Activated T-helper 1 cell treated with Interleukin-2 at 50 U/mL for 16 hours (primary cell): Measurements from ENCODE around the gene CALHM4.

Experiments
- DNase-seq: peaks from one replicate; pipeline ENCODE4 v3.0.0-alpha.2; 2020; ENCODE audit warnings: low read depth

Gene CALHM4

DNA sequence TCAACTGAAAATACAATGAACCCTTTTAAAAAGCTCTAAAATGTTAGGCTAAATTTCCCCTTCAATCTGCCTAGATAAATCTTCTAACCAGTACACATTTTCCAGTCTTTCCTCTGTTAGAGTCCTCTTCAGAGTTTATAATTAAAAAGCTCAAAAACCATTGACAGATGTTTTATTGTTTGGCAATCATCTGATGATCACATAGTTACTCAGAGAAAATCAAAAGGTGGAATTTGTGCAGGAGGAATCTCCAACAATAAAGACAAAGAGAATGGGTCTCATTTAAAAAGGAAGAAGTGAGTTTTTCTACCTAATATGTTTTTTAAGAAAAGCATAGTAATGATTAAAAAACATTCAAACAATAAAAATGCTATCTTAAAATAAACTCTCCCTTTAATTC lies 11.1 kb upstream of the CALHM4 start:
- DNase-seq = no peak

DNA sequence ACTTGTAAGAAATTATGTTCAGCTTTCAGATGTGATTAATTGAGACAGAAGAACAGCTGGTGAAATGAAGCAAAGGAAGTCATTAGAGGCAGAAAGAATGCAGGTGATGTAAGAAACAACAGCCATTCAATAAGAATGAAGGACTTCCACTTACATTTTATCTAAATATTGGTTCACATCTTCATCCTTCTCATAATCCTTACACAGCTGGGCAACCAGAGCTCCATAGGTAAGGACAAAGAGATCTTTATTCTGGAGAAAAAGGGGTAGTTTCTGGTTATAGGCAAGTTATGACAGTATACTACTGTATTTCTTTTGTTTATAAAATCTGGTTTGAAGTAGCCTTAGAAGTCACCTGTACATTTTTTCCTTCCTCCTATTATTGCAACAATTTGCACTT lies 10.4 kb upstream of the CALHM4 start:
- DNase-seq = no peak

DNA sequence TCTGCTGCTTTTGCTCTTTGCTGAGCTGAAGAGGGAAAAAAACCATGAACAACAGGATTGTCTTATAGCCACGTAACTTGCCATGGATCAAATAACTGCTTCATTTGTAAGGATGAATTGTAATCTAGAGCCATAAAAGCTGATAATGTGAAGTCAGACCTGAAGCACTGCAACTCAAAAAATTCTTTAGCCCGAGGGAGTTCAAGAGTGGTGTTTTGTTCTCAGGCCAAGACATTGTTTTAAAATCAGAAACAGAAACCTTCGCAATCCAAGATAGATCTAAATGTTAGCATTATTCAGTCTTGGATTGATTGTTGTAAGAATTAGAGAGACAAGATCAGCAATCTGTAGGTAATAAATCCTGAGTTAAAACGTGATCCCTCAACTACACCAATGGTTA lies 7.9 kb upstream of the CALHM4 start, which contains the start of gene TRAPPC3L:
TSS of gene TRAPPC3L (minus strand) at position 34 of the 400 bp plus-strand sequence. CDS start 170 bp downstream, outside the sequence.
- DNase-seq = no peak

GRCh38 chr6:116547358-116547757 lies 6.2 kb upstream of the CALHM4 start:
- no peak for DNase-seq

DNA sequence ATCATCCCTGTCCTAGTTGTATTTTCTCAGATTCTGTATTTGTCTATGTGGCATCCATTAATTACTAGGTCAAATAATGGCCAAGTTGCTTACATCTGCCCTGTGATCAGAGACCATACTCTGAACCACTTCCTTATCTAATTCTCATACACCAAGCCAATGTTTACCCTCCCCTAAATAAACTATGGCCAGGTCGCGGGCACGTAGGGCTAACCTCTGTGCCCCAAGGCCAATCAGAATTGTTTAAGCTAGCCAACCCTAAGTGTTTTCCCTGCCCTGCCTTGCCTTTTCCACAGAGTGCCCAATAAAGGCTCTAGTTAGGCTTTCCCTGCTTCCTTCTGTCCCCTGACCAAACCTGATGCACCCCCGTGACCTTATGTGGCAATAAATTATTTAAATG lies 2.8 kb upstream of the CALHM4 start:
- no peak for DNase-seq

DNA sequence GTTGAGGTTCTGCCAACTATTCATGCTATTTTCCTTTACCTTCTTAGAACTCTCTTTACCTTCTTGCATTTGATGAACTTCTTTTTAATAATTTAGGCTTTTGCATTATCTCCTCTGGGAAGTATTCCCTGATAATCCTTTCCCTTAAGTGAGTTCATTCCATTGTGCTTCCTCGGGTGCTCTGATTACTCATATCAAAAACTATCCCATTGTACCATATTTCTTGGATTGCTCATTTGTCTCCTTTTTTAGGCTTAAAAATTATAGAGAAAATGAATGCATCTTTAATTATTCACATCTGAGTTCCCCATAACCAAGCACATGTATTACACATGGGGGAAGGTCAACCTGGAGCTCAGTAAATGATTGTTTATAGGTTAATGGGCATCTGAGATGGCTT lies 2.5 kb downstream of the CALHM4 start:
- DNase-seq = no peak

DNA sequence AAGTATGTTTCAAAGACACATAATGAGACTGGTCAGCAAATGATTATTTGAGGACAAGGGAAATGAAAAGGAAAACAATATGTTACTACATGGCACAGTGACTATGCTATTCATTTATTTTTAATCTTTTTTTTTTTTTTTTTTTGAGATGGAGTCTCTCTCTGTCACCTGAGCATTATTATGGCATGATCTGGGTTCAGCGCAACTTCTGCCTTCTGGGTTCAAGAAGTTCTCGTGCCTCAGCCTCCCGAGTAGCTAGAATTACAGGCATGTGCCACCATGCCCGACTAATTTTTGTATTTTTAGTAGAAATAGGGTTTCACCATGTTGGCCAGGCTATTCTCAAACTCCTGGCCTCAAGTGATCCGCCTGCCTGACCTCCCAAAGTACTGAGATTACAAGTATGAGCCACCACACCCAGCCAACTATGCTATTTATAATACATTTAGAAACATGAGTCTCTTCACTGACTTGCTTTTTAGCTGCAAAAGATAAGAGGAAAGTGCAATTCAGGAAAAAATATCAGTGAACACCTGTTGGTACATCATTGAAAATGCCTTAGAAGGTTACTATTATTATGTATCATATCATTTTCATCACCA lies 3.4 kb downstream of the CALHM4 start:
- no peak for DNase-seq

DNA sequence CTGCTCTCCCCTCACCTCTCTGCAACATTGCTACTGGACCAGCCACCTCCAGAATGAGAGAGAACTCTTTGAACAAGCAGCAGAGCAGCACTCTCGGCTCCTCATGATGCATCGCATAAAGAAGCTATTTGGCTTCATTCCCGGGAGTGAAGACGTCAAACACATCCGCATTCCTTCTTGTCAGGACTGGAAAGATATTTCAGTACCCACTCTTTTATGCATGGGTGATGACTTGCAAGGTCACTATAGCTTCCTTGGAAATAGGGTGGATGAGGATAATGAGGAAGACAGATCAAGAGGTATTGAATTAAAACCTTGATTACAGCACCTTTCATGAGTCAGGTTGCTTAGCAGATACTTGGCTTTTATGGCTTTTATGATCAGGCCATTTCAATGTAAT lies 4.3 kb downstream of the CALHM4 start:
- DNase-seq = no peak

GRCh38 chr6:116560130-116560529 lies 6.6 kb downstream of the CALHM4 start:
- no peak for DNase-seq

DNA sequence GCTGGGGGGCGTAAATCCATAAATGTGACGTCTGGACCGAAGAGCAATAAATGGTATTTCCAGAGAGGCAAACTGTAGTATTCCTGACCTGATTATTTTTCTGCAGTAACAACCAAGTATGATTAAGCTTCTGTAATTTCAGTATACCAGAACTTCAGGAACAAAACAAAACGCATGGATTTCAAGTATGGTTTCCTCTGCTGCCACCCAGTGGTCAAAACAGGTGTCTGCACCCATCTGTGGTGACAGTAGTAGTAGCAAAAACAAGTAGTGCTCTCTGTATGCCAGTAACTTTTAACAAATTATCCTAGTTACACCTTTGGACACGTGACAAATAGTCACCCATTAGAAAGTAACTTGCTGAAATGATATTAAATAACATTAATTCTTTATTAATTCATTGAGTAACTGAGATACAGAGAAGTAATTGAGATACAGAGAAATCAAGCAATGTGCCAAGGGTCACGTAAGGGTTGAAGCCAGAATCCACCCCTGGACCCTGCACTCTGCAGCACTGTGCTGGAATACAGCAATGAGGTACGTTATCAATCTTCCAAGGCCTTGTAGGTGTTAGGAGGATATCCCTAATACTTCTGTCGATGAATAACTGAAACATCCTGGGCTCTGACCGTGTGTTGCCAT lies 7.9 kb downstream of the CALHM4 start:
- peak; percentile 44 for DNase-seq

- DNase-seq = no peak
Observed at GRCh38 chr6:116562019-116562403, 8.5 kb downstream of the CALHM4 start.

DNA sequence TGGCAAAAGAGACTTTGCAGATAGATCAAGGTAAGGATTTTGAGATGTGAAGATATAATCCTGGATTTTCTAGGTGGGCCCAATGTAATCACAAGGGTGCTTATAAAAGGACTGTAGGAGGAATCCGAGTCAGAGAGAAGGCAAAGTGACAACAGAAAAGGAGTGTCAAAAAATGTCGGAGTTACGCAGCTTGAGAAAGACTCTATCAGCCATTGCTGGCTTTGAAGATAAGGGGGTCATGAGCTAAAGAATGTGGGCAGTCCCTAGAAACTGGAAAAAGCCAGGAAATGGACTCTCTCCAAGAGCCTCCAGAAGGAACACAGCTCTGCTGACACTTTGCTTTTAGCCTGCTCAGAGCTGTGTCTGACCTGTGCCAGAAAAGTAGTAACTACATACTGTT lies 9.1 kb downstream of the CALHM4 start:
- no peak for DNase-seq

- no peak for DNase-seq
Observed at GRCh38 chr6:116563830-116564229, 10.3 kb downstream of the CALHM4 start.

DNA sequence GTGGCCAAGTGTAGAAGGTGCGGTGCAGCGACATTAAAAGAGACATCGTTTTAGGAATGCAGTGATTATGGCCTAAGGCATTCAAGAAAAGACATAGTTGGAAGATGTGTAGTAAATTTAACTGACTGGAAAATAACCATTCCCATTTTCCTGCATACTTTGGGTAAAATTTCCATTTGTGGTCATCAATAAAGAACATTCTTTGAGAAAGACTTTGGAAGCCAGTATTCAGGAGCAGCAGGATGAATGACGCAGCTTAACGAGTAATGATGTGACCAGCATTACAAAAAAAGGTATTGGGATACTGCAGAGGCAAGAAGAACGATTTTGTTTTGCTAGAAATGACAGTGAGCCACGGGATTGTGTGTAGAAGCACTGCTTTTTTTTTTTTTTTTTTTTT lies 10.8 kb downstream of the CALHM4 start:
- DNase-seq = no peak

DNA sequence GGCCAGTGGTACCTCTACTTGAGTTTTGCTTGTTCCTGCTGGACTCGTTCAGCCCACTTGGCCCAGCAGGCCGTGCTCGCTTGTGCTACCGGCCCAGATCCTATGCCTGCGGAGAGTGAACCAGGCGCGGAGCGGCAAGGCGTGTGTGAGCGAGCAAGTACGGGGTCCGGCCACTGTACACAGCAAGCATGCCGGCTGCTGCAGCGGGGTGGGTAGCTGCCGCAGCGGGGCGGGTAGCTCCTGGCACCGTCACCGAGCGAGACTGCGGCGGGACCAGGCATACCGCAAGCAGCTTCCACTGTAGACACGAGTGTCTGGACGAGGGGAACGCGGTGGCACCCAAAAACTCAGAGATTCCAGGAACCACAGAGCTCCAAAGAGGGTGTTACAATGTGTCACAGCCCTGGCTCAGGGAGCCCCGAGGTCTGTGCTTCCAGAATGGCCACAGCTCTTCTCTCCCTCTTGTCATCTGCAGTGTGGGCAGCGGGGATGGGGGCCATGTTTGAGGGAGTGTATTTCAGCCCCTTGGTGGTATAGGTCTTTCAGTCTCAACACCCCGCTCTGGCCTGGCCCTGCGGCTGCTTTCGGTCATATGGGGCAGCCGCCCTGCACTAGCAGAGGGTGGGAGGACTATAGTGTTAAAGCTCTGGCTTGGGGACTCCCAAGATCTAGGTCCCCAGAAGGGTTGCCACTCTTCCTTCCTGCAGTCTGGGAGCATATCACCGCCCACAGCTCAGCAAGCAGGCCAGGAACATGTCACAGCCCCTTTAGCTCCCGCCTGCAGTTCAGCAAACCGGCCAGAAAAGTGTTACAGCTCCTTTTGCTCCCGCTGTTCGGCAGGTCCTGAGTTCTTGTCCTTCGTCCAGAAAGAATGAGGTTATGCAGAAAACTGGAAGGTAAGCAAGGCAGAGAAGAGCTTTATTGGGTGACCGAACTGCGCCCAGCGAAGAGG lies 11.6 kb downstream of the CALHM4 start:
- DNase-seq = no peak

DNA sequence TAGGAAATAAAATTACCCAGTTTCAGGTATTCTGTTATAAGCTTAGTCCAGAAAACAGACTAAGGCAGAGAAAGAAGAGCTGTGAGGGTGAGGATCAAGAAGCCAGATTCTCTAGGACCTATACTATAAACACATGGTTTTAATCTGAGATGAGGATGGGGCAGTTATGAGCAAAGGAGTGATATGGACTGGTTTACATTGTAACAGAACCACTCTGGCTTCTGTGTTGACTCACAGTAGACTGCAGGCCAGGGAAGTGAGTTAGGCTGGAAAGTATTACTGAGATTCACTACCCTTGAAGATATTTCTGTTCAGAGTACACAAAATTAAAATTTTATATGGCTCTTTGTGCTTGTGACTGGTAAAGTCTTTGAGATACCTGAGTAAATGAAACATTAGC lies 14.6 kb downstream of the CALHM4 start:
- DNase-seq = no peak

GRCh38 chr6:116568821-116569755 lies 15.5 kb downstream of the CALHM4 start:
- DNase-seq = no peak

- peak; percentile 97 for DNase-seq
Observed at GRCh38 chr6:116570856-116571682, 17.5 kb downstream of the CALHM4 start, which contains the start of gene RWDD1. Gene RWDD1, plus strand, starts transcription at chr6:116571504. Its CDS starts 79 bp downstream, at chr6:116571583.

DNA sequence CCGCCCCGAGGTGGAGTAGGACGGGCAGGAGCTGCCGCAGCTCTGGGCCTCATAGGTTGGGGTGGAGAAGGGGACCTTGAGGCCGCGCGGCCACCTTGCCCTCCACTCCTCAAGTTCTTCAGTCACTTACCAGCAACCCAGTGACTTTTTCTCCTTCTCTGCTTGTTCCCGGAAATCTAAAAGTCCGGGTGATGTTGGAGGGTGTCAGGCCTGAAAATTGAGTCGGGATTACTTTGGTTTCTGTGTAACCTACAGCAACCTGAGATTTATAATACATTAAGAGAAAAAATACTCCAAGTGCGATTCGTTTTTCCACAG lies 18.1 kb downstream of the CALHM4 start:
- DNase-seq = no peak

DNA sequence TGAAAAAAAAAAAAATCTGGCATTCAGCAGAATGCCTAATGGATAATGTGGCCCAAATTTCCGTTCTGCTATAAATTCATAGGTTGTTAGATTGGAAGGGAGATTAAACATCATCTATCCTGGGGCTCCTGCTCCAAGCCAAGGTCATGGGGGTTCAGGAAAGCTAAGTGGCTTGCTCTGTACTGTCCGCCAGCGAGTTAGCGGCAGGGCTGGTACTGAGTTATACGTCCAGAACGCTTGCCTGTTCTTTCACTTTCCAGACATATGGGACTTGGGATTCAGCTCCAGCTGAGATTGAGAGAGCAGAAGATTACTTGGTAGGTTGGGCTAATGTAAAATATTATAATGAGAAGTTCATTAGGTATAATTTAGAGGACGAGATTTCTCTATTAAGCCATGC lies 18.6 kb downstream of the CALHM4 start:
- DNase-seq = no peak

GRCh38 chr6:116575227-116575626 lies 21.7 kb downstream of the CALHM4 start:
- no peak for DNase-seq
